Measurements from ENCODE around the gene GGTLC1.
"Not testable (repeated sequence)": the region's sequence is repeated elsewhere in the genome, so short reads cannot be mapped to it uniquely, and the experiment has no call there.

The GGTLC1 gene

DNA sequence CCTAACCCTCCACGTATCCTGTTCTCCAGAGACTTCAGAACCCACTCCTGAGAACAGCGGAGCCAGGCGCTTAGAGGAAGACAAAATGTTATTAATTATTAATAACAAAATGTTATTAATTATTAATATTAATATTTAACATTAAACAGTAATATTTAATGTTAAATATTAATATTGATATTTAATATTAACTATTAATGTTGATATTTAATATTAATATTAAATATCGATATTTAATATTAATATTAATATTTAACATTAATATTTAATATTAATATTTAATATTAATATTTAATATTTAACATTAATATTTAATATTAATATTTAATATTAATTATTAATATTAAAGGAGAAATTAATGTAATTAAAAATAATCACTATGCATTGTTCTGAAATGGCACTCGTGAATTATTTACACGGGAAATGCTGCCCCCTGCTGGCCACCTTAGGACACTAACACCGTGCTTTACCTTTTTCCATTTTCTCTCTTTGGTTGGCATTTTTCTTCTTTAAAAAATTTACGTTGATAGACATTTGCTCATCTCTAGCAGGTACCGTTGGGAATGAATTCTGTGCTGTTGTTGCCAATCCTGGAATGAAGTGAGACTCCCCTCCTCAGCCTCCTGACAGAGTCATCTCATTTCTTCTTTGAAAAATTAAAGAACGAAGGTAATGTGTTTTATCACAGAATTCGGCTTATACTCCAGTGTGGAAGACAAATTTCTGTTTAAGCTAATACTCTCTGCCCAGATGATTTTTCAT lies 7.5 kb upstream of the GGTLC1 start:
- Histone ChIP-seq H3K79me2 (ENCODE audit: insufficient read depth, low read length) (no peaks in the 10 kb centered on the region), H3K9me3 (ENCODE audit: insufficient read depth, low read depth, low read length) (no peaks in the 10 kb centered on the region), H3K4me2 (ENCODE audit: low read depth, low read length, poor library complexity, severe bottlenecking) (no peak overlapping the region), H3K27me3 (ENCODE audit: insufficient read depth, low read length, poor library complexity, severe bottlenecking) (no peaks in the 10 kb centered on the region), H3K9me2 (replicated peaks; ENCODE audit: low read depth, low read length) (no peaks in the 10 kb centered on the region), H3K36me3 (ENCODE audit: insufficient read depth, low read length) (no peaks in the 10 kb centered on the region), H4K20me1 (ENCODE audit: insufficient read depth, low read length, poor library complexity, severe bottlenecking) (no peaks in the 10 kb centered on the region), H3K4me1 (ENCODE audit: insufficient read depth, low read length, poor library complexity, severe bottlenecking) (no peaks in the 10 kb centered on the region), H2AFZ (ENCODE audit: low read length) (no peak overlapping the region), H3F3A (ENCODE audit: low read depth) (no peaks in the 10 kb centered on the region), H3K9ac (ENCODE audit: low read depth, low read length, poor library complexity, severe bottlenecking) (no peak overlapping the region), H3K4me3 (ENCODE audit: low read length, poor library complexity, severe bottlenecking) (no peak overlapping the region)
- TF ChIP-seq, protein P1, sequence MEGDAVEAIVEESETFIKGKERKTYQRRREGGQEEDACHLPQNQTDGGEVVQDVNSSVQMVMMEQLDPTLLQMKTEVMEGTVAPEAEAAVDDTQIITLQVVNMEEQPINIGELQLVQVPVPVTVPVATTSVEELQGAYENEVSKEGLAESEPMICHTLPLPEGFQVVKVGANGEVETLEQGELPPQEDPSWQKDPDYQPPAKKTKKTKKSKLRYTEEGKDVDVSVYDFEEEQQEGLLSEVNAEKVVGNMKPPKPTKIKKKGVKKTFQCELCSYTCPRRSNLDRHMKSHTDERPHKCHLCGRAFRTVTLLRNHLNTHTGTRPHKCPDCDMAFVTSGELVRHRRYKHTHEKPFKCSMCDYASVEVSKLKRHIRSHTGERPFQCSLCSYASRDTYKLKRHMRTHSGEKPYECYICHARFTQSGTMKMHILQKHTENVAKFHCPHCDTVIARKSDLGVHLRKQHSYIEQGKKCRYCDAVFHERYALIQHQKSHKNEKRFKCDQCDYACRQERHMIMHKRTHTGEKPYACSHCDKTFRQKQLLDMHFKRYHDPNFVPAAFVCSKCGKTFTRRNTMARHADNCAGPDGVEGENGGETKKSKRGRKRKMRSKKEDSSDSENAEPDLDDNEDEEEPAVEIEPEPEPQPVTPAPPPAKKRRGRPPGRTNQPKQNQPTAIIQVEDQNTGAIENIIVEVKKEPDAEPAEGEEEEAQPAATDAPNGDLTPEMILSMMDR (conservative IDR thresholded peaks at IDR 0.05; ENCODE audit: low read length) = peak; percentile 75
- no peak for TF ChIP-seq EZH2phosphoT487 (IDR thresholded peaks at IDR 0.05; ENCODE audit: borderline replicate concordance)

DNA sequence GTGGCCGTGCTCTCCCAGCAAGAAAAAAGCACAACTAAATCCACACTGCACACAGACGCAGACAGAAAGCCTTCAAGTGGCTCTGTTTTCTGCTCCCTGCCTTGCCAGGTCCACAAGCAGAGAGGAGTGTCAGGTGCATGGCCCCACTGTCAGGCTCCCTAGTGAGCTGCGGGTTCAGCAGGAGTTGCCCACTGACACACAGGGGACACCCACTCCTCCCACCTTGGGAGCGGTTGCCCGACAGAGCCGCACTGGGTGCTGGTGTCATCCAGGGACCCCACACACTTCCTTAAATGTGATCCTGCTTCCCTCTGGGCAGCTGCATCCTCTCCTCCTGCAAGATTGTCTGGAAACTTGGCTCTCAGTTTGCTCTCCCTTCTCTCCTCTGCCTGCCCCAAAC lies 6.7 kb upstream of the GGTLC1 start:
- H2AFZ ChIP-seq (ENCODE audit: low read length); H3F3A ChIP-seq (ENCODE audit: low read depth); H3K9me3 ChIP-seq (ENCODE audit: insufficient read depth, low read depth, low read length); H3K9ac ChIP-seq (ENCODE audit: low read depth, low read length, poor library complexity, severe bottlenecking); H3K4me3 ChIP-seq (ENCODE audit: low read length, poor library complexity, severe bottlenecking); H3K4me2 ChIP-seq (ENCODE audit: low read depth, low read length, poor library complexity, severe bottlenecking); H4K20me1 ChIP-seq (ENCODE audit: insufficient read depth, low read length, poor library complexity, severe bottlenecking); H3K79me2 ChIP-seq (ENCODE audit: insufficient read depth, low read length); H3K9me2 ChIP-seq (replicated peaks; ENCODE audit: low read depth, low read length); H3K4me1 ChIP-seq (ENCODE audit: insufficient read depth, low read length, poor library complexity, severe bottlenecking); H3K36me3 ChIP-seq (ENCODE audit: insufficient read depth, low read length); H3K27me3 ChIP-seq (ENCODE audit: insufficient read depth, low read length, poor library complexity, severe bottlenecking): not testable (repeated sequence)

DNA sequence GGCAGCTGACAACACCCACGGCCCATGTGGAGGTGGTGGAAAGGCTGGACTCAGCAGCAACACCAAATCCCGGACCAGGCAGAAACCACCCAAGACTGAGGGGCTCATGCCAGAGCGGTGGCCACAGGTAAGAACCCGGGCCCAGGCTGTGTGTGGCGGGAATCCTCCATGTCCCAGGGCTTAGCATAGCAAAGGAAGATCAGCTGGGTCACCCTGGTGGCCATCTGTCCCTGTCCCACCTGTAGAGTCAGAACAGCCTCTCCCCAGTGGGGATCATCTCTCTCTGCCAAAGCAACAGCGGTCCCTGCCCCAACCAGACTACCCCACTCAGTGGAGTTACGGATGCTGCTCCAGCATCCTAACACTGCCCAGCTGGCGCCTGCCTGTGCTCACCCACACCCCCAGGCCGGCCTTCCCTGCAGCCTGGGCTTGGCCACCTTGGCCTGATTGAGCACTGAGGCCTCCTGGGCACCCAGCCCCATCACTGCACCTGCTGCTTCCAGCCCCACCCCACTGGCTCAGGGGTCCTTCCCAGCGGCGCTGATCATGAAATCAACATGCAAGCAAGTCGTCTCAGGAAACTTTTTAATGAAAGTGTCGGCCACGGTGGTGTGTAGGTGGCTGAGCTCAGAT lies 5.5 kb upstream of the GGTLC1 start:
- H3F3A ChIP-seq (ENCODE audit: low read depth); H3K9me3 ChIP-seq (ENCODE audit: insufficient read depth, low read depth, low read length); H4K20me1 ChIP-seq (ENCODE audit: insufficient read depth, low read length, poor library complexity, severe bottlenecking); H3K27me3 ChIP-seq (ENCODE audit: insufficient read depth, low read length, poor library complexity, severe bottlenecking); H3K36me3 ChIP-seq (ENCODE audit: insufficient read depth, low read length); H2AFZ ChIP-seq (ENCODE audit: low read length); H3K9me2 ChIP-seq (replicated peaks; ENCODE audit: low read depth, low read length); H3K9ac ChIP-seq (ENCODE audit: low read depth, low read length, poor library complexity, severe bottlenecking); H3K79me2 ChIP-seq (ENCODE audit: insufficient read depth, low read length); H3K4me3 ChIP-seq (ENCODE audit: low read length, poor library complexity, severe bottlenecking); H3K4me1 ChIP-seq (ENCODE audit: insufficient read depth, low read length, poor library complexity, severe bottlenecking); H3K4me2 ChIP-seq (ENCODE audit: low read depth, low read length, poor library complexity, severe bottlenecking): not testable (repeated sequence)

DNA sequence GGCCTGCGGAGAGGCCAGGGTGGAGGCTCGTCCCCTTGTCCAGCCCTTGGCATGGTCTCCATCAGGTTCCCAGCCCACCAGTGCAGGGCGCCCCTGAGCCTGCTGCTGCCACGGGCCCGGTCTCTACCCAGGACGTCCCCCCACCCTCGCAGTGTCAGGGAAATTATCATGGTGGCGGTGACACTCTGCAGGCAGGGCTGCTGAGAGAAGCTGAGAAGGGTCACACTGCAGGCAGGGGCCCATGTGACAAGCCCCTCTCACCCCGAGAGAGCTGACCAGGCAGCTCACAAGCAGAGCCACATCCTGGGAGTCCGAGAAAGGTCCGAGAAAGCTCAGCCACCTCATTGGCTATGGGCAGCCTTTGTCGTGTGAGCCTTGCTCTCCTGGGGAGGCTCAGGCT lies 4.9 kb upstream of the GGTLC1 start:
- H2AFZ ChIP-seq (ENCODE audit: low read length); H3K9me3 ChIP-seq (ENCODE audit: insufficient read depth, low read depth, low read length); H3K9me2 ChIP-seq (replicated peaks; ENCODE audit: low read depth, low read length): not testable (repeated sequence)

DNA sequence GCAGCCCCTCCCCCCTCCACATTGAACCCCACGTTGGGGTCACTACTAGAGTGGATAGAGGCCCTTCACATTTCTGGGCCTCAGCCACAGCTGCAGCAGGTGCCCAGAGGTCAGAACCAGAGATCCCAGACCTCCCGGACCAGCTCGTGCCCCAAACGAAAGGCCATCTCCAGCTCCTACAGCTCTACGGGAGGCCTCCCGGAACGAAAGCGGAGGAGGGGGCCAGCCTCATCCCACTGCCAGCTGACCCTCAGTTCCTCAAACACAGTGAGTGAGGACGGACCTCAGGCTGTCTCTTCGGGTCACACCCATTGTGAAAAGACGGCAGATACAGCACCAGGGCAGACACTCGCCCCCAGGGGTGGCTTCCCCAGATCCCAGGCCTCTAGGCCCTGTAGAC lies 1.7 kb upstream of the GGTLC1 start:
- H3K9me3 ChIP-seq (ENCODE audit: insufficient read depth, low read depth, low read length); H3K9me2 ChIP-seq (replicated peaks; ENCODE audit: low read depth, low read length); H3K27me3 ChIP-seq (ENCODE audit: insufficient read depth, low read length, poor library complexity, severe bottlenecking); H2AFZ ChIP-seq (ENCODE audit: low read length); H3K9ac ChIP-seq (ENCODE audit: low read depth, low read length, poor library complexity, severe bottlenecking); H3K4me1 ChIP-seq (ENCODE audit: insufficient read depth, low read length, poor library complexity, severe bottlenecking); H3K79me2 ChIP-seq (ENCODE audit: insufficient read depth, low read length); H3K36me3 ChIP-seq (ENCODE audit: insufficient read depth, low read length); H3K4me2 ChIP-seq (ENCODE audit: low read depth, low read length, poor library complexity, severe bottlenecking); H3F3A ChIP-seq (ENCODE audit: low read depth); H4K20me1 ChIP-seq (ENCODE audit: insufficient read depth, low read length, poor library complexity, severe bottlenecking); H3K4me3 ChIP-seq (ENCODE audit: low read length, poor library complexity, severe bottlenecking): not testable (repeated sequence)

More for the DNA sequence above, 4.9 kb upstream of the GGTLC1 start:
- not testable (repeated sequence) for H3K4me2 ChIP-seq (ENCODE audit: low read depth, low read length, poor library complexity, severe bottlenecking); H4K20me1 ChIP-seq (ENCODE audit: insufficient read depth, low read length, poor library complexity, severe bottlenecking); H3K4me1 ChIP-seq (ENCODE audit: insufficient read depth, low read length, poor library complexity, severe bottlenecking); H3K4me3 ChIP-seq (ENCODE audit: low read length, poor library complexity, severe bottlenecking); H3K36me3 ChIP-seq (ENCODE audit: insufficient read depth, low read length); H3K27me3 ChIP-seq (ENCODE audit: insufficient read depth, low read length, poor library complexity, severe bottlenecking); H3K79me2 ChIP-seq (ENCODE audit: insufficient read depth, low read length); H3F3A ChIP-seq (ENCODE audit: low read depth); H3K9ac ChIP-seq (ENCODE audit: low read depth, low read length, poor library complexity, severe bottlenecking)

DNA sequence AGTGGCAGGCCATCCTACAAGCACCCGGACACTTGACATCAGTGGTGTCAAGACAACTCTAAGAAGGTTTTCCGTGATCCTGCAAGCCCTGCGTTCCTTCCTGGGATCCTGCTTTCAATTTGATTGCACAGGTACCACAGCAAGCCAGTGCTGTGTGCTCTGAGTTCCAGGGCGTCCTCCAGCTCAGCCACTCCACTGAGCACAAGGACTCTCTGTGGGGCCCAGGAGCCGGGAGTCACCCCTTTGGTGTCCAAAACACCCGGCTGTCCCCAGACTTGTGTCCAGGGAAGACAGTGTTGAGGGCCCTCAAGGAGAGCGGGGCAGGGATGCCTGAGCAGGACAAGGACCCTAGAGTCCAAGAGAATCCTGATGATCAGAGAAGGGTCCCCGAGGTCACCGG lies 387 bp upstream of the GGTLC1 start:
- H3K9ac ChIP-seq (ENCODE audit: low read depth, low read length, poor library complexity, severe bottlenecking); H3K36me3 ChIP-seq (ENCODE audit: insufficient read depth, low read length); H3K9me2 ChIP-seq (replicated peaks; ENCODE audit: low read depth, low read length); H3K79me2 ChIP-seq (ENCODE audit: insufficient read depth, low read length); H3K4me1 ChIP-seq (ENCODE audit: insufficient read depth, low read length, poor library complexity, severe bottlenecking); H3K9me3 ChIP-seq (ENCODE audit: insufficient read depth, low read depth, low read length); H3K4me3 ChIP-seq (ENCODE audit: low read length, poor library complexity, severe bottlenecking); H2AFZ ChIP-seq (ENCODE audit: low read length); H3K27me3 ChIP-seq (ENCODE audit: insufficient read depth, low read length, poor library complexity, severe bottlenecking); H4K20me1 ChIP-seq (ENCODE audit: insufficient read depth, low read length, poor library complexity, severe bottlenecking); H3K4me2 ChIP-seq (ENCODE audit: low read depth, low read length, poor library complexity, severe bottlenecking); H3F3A ChIP-seq (ENCODE audit: low read depth): not testable (repeated sequence)

All from Loucy (cell line).